Activated CD4-positive, alpha-beta T cell treated with anti-CD3 and anti-CD28 coated beads for 36 hours (primary cell): ENCODE measurements around the gene PKD1. TPM values are rescaled to one million over a fixed set of nuclear protein-coding genes. Genes with fewer than 3 reads are reported as not detected.

ENCODE experiments used
- ATAC-seq: fragments of 200-7000 bp; cut with Tn5 transposase; one replicate; pipeline ENCODE4 v1.10.0; 2021; ENCODE audit warnings: mild to moderate bottlenecking, moderate library complexity
- CTCF ChIA-PET: fragments of 350-600 bp; sonication (Branson Sonifier 250); formaldehyde crosslinking; loops from one replicate; lab custom pipeline; 2021; ENCODE audit warnings: antibody characterized with exemption; lab: Charles Lee
- POLR2A ChIA-PET: fragments of 350-600 bp; sonication (Branson Sonifier 250); formaldehyde crosslinking; loops from one replicate; lab custom pipeline; 2021; ENCODE audit warnings: antibody characterized with exemption, inconsistent platforms; lab: Charles Lee
- DNase-seq: peaks from one replicate; pipeline ENCODE4 v3.0.0-alpha.2; 2020
- H3K27ac Mint-ChIP-seq: one replicate; pipeline ENCODE4 v1.8.0; 2021; ENCODE audit warnings: mixed read lengths
- H3K27me3 Mint-ChIP-seq: one replicate; pipeline ENCODE4 v1.8.0; 2021; ENCODE audit warnings: mixed read lengths
- H3K36me3 Mint-ChIP-seq: one replicate; pipeline ENCODE4 v1.8.0; 2021; ENCODE audit warnings: low read depth, mixed read lengths
- H3K4me1 Mint-ChIP-seq: one replicate; pipeline ENCODE4 v1.8.0; 2021; ENCODE audit warnings: mixed read lengths
- H3K4me3 Mint-ChIP-seq: one replicate; pipeline ENCODE4 v1.8.0; 2021; ENCODE audit warnings: mild to moderate bottlenecking, moderate library complexity, mixed read lengths
- H3K9me3 Mint-ChIP-seq: one replicate; pipeline ENCODE4 v1.8.0; 2021; ENCODE audit warnings: low read depth, mixed read lengths
- intact Hi-C, 2 experiments: fragments of 100-400 bp; cut with DNase I in 1 of 2; cut with micrococcal nuclease in 1 of 2; formaldehyde crosslinking; loops; one replicate each; pipeline versions ENCODE4 v1.14.2 to v1.15.1; 2022 to 2024; cut with DNase I, micrococcal nuclease
- total RNA-seq, 2 experiments: library from RNA; stranded (reverse); gene quantifications; one replicate each; pipeline ENCODE4 v1.2.3, GENCODE V29; 2021

The PKD1 gene
- total RNA-seq, 2 experiments from 2014 or later = 64.3 to 71.2 TPM

- peaks cover 2% of the 10 kb centered on the region for H3K4me1 Mint-ChIP-seq
- H3K4me3 Mint-ChIP-seq = no peak overlapping the region
- no peak for ATAC-seq
Measured at GRCh38 chr16:2082171-2082982, 53.3 kb downstream of the PKD1 start.

GRCh38 chr16:2081201-2082084 lies 54.3 kb downstream of the PKD1 start:
- Mint-ChIP-seq H3K9me3 (no peaks in the 10 kb centered on the region), H3K27ac (no peak overlapping the region), H3K27me3 (no peaks in the 10 kb centered on the region), H3K36me3 (peaks cover 2% of the 10 kb centered on the region), H3K4me1 (peaks cover 2% of the 10 kb centered on the region), H3K4me3 (no peak overlapping the region)
- ChIA-PET POLR2A (no interaction called here), CTCF (no interaction called here)
- intact Hi-C loops = no loop called here
- ATAC-seq = no peak
- no peak for DNase-seq

More at GRCh38 chr16:2082171-2082982, 53.3 kb downstream of the PKD1 start:
- ChIA-PET POLR2A (no interaction called here), CTCF (interaction anchor here (0.7 kb wide), 1 partner anchor 580 kb away, joined by 4 read pairs; no protein-coding TSS in a partner anchor)
- DNase-seq = no peak
- Mint-ChIP-seq H3K27ac (no peak overlapping the region), H3K27me3 (no peaks in the 10 kb centered on the region), H3K9me3 (no peaks in the 10 kb centered on the region), H3K36me3 (peaks cover 2% of the 10 kb centered on the region)
- intact Hi-C loops = no loop called here

GRCh38 chr16:2079991-2080390 lies 55.7 kb downstream of the PKD1 start:
- ChIA-PET POLR2A (no interaction called here), CTCF (no interaction called here)
- peaks cover 2% of the 10 kb centered on the region for H3K4me1 Mint-ChIP-seq
- DNase-seq (no peak), ATAC-seq (no peak)
- H3K36me3 Mint-ChIP-seq = peaks cover 3% of the 10 kb centered on the region
- intact Hi-C loops = no loop called here
- no peak overlapping the region for H3K27ac Mint-ChIP-seq
- H3K27me3 Mint-ChIP-seq = no peaks in the 10 kb centered on the region
- no peak overlapping the region for H3K4me3 Mint-ChIP-seq
- no peaks in the 10 kb centered on the region for H3K9me3 Mint-ChIP-seq

- no peak for ATAC-seq
- H3K9me3 Mint-ChIP-seq = no peaks in the 10 kb centered on the region
- no peak overlapping the region for H3K27ac Mint-ChIP-seq
- CTCF ChIA-PET = no interaction called here
- DNase-seq = no peak
- H3K4me3 Mint-ChIP-seq = no peak overlapping the region
- peaks cover 4% of the 10 kb centered on the region for H3K36me3 Mint-ChIP-seq
- intact Hi-C loops = no loop called here
- POLR2A ChIA-PET = no interaction called here
- no peaks in the 10 kb centered on the region for H3K27me3 Mint-ChIP-seq
- H3K4me1 Mint-ChIP-seq = peaks cover 2% of the 10 kb centered on the region
Measured at GRCh38 chr16:2079311-2079800, 56.3 kb downstream of the PKD1 start.

GRCh38 chr16:2078691-2079090 lies 57.0 kb downstream of the PKD1 start:
- ChIA-PET CTCF (no interaction called here), POLR2A (no interaction called here)
- intact Hi-C loops = no loop called here
- Mint-ChIP-seq H3K4me1 (peaks cover 2% of the 10 kb centered on the region), H3K27ac (no peak overlapping the region), H3K27me3 (no peaks in the 10 kb centered on the region), H3K9me3 (no peaks in the 10 kb centered on the region), H3K4me3 (no peak overlapping the region), H3K36me3 (peaks cover 4% of the 10 kb centered on the region)
- no peak for DNase-seq
- no peak for ATAC-seq

- DNase-seq (no peak), ATAC-seq (no peak)
- no peak overlapping the region for H3K27ac Mint-ChIP-seq
- H3K27me3 Mint-ChIP-seq = no peaks in the 10 kb centered on the region
- CTCF ChIA-PET = no interaction called here
- no peaks in the 10 kb centered on the region for H3K9me3 Mint-ChIP-seq
- intact Hi-C loops = no loop called here
- peaks cover 1% of the 10 kb centered on the region for H3K4me1 Mint-ChIP-seq
- peaks cover 4% of the 10 kb centered on the region for H3K36me3 Mint-ChIP-seq
- no peak overlapping the region for H3K4me3 Mint-ChIP-seq
- POLR2A ChIA-PET = no interaction called here
Measured at GRCh38 chr16:2078096-2078495, 57.6 kb downstream of the PKD1 start.

GRCh38 chr16:2077696-2078095 lies 58.0 kb downstream of the PKD1 start:
- Mint-ChIP-seq H3K9me3 (no peaks in the 10 kb centered on the region), H3K36me3 (peaks cover 4% of the 10 kb centered on the region), H3K4me1 (no peaks in the 10 kb centered on the region), H3K27ac (no peak overlapping the region), H3K4me3 (no peak overlapping the region), H3K27me3 (no peaks in the 10 kb centered on the region)
- CTCF ChIA-PET = no interaction called here
- ATAC-seq (no peak), DNase-seq (no peak)
- POLR2A ChIA-PET = no interaction called here
- intact Hi-C loops = no loop called here

- no peaks in the 10 kb centered on the region for H3K4me1 Mint-ChIP-seq
- ChIA-PET CTCF (no interaction called here), POLR2A (no interaction called here)
- no peak overlapping the region for H3K4me3 Mint-ChIP-seq
- intact Hi-C loops = no loop called here
- no peak for ATAC-seq
- no peaks in the 10 kb centered on the region for H3K27me3 Mint-ChIP-seq
- H3K36me3 Mint-ChIP-seq = peaks cover 1% of the 10 kb centered on the region
- no peak overlapping the region for H3K27ac Mint-ChIP-seq
- DNase-seq = no peak
- H3K9me3 Mint-ChIP-seq = no peaks in the 10 kb centered on the region
Measured at GRCh38 chr16:2077016-2077415, 58.7 kb downstream of the PKD1 start.

- ChIA-PET POLR2A (no interaction called here), CTCF (no interaction called here)
- Mint-ChIP-seq H3K4me3 (no peak overlapping the region), H3K4me1 (no peaks in the 10 kb centered on the region), H3K9me3 (no peaks in the 10 kb centered on the region), H3K36me3 (peaks cover 1% of the 10 kb centered on the region), H3K27me3 (no peaks in the 10 kb centered on the region), H3K27ac (no peak overlapping the region)
- intact Hi-C loops = no loop called here
- ATAC-seq (no peak), DNase-seq (no peak)
Measured at GRCh38 chr16:2076072-2076865, 59.4 kb downstream of the PKD1 start.

- H3K27ac Mint-ChIP-seq = no peak overlapping the region
Measured at GRCh38 chr16:2075631-2076030, 60.1 kb downstream of the PKD1 start.

GRCh38 chr16:2074071-2074470 lies 61.6 kb downstream of the PKD1 start:
- ChIA-PET CTCF (no interaction called here), POLR2A (no interaction called here)
- H3K27ac Mint-ChIP-seq = no peak overlapping the region
- no peaks in the 10 kb centered on the region for H3K27me3 Mint-ChIP-seq
- intact Hi-C loops = no loop called here
- H3K4me1 Mint-ChIP-seq = no peaks in the 10 kb centered on the region
- H3K9me3 Mint-ChIP-seq = no peaks in the 10 kb centered on the region
- ATAC-seq = no peak
- peaks cover 2% of the 10 kb centered on the region for H3K36me3 Mint-ChIP-seq
- H3K4me3 Mint-ChIP-seq = no peak overlapping the region
- no peak for DNase-seq

More at GRCh38 chr16:2075631-2076030, 60.1 kb downstream of the PKD1 start:
- POLR2A ChIA-PET = no interaction called here
- Mint-ChIP-seq H3K4me1 (no peaks in the 10 kb centered on the region), H3K27me3 (no peaks in the 10 kb centered on the region), H3K4me3 (no peak overlapping the region), H3K9me3 (no peaks in the 10 kb centered on the region), H3K36me3 (peaks cover 1% of the 10 kb centered on the region)
- CTCF ChIA-PET = no interaction called here
- intact Hi-C loops = no loop called here
- ATAC-seq = no peak
- no peak for DNase-seq
